GM19239 (cell line): Measurements from ENCODE around the gene PLPP6.
"Not testable (repeated sequence)": the region's sequence is repeated elsewhere in the genome, so short reads cannot be mapped to it uniquely, and the experiment has no call there.

Experiments
- DNase-seq: peaks from one replicate; pipeline ENCODE4 v3.0.0; 2011; ENCODE audit warnings: low spot score; ENCODE audit not compliant: insufficient read length
- FAIRE-seq: peaks from 2 replicates; lab custom pipeline; 2011; peaks lifted over from hg19 to GRCh38; lab: Jason Lieb, UNC

The PLPP6 gene

DNA sequence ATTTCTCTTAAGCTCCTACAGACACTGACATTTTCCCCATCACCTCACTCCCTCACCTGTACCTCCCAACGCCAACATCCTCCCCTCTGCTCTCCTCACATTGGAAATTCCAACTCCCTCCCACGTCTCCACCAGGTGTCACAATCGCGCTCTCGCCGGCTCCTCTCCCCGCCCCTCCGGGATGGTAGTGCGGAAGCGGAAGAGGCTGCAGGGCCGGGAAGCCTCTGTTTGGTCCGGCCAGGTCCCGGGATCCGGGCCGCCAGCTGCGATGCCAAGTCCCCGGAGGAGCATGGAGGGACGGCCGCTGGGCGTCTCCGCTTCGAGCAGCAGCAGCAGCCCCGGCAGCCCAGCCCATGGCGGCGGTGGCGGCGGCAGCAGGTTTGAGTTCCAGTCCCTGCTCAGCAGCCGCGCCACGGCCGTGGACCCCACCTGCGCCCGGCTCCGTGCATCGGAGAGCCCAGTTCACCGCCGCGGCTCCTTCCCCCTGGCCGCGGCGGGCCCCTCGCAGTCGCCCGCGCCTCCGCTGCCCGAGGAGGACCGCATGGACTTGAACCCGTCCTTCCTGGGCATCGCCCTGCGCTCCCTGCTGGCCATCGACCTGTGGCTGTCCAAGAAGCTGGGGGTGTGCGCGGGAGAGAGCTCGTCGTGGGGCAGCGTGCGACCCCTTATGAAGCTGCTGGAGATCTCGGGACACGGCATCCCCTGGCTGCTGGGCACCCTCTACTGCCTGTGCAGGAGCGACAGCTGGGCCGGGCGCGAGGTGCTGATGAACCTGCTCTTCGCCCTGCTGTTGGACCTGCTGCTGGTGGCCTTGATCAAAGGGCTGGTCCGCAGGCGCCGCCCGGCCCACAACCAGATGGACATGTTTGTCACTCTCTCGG lies at the start of gene PLPP6:
Gene PLPP6 (plus strand): TSS at position 187 of the 881 bp plus-strand sequence. CDS start 82 bp downstream, at position 269.
- peak; percentile 77 for FAIRE-seq
- DNase-seq, result peak; percentile 70

DNA sequence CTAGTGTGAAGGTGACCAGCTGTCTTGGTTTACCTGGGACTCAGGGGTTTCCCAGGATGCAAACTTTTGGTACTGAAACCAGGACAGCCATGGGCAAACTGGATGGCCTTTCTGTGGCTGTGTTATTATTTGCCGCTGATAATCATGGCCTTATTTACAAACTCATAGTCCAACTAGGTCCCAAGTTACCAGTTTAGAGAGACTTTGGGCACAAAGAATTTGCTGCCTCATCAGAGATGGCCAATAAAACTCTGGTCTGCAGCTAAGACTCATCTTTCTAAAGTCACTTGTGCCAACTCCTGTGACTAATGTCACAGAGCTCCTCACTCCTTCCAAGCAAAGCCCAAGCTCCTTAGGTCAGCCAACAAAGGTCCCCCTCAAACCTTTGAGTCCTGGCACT lies 47.5 kb upstream of the PLPP6 start:
- no peak for DNase-seq
- FAIRE-seq, result no peak

DNA sequence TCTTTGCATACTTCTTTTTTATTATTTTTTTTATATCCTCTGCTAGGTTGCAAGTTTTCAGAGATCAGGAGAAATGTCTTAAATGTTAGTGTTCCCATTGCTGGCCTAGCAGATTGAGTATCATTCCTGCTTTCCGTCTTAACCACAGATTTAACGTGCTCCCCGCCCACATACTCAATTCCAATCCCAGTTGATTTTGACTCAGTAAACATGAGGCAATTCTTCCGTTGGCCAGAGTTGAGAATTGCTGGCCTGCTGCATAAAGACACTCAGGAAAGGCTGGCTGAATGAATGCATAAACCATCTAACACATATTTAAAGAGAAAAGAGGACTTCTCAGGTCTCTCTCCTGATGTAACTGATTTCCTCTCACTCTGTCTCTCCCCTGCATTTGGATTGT lies 46.8 kb upstream of the PLPP6 start:
- FAIRE-seq (no peak), DNase-seq (no peak)

- no peak for FAIRE-seq
These were observed 46.3 kb upstream of the PLPP6 start for GRCh38 chr9:4615778-4616177.

DNA sequence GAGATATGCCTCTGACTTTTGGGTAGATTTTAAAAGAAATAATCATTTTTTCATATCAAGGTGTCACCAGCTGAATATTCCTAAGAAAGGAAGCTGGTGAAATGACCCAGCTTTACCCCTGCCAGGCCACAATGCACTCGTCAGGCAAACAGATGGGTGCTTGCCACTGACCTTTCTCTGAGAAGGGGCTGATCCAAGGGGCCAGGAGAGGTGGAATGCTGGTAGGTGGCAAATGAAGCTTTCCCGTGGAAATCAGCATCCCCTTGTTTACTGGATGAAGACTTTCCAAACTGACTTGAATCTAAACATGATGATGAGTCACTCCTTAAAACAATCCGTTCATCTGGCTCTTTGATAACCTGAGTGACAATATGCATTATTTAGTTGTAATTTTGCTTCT lies 44.3 kb upstream of the PLPP6 start:
- DNase-seq (no peak), FAIRE-seq (no peak)

More at GRCh38 chr9:4615778-4616177, 46.3 kb upstream of the PLPP6 start:
- DNase-seq, result no peak

DNA sequence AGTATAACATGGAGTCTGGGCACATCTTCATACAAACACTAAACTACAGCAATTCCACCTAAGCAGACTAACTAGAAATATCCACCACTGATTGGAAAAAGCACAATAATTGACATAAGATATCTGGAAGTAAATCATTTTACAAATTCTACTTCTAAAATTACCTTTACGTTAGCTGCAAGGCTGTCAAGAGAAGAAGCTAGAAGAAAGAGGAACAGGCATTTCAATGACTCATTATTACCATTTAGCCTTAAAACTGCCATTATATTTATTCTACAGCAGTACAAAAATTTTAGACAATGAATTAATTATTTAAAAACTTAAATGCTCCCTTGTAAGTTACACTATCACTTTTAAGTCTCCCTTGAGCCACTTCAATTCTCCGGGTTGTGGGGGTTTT lies 43.4 kb upstream of the PLPP6 start:
- FAIRE-seq, result no peak
- no peak for DNase-seq

DNA sequence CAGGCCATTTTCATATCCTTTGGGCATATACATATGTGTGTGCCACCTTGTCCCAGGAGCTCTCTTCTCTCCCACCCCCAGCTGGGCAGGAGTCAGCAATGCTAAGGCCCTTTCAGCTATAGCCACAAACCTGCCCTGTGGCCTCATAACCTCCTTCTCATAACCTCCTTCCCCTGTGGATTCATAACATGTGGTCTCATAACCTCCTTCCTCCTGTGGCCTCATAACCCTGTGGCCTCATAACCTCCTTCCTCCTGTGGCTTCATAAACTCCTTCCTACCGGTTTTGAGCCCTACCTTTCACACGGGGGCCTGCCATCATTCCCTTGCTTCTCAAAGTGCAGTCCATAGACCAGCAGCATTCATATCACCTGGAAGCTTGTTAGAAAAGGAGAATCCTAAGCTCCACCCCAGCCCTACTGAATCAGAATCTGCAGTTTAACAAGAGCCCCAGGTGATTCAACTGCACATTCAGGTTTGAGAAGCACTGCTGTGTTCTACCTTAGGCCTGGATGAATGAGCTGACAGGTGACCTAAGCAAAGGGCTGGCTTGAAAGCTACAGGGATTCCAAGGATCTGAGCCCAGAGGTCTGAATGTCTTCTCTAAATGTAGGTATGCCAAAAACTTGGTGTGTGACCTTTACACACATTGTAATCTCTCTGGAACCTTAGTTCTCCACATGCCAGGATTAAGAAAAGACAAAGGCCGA lies 41.9 kb upstream of the PLPP6 start:
- DNase-seq (no peak), FAIRE-seq (no peak)

DNA sequence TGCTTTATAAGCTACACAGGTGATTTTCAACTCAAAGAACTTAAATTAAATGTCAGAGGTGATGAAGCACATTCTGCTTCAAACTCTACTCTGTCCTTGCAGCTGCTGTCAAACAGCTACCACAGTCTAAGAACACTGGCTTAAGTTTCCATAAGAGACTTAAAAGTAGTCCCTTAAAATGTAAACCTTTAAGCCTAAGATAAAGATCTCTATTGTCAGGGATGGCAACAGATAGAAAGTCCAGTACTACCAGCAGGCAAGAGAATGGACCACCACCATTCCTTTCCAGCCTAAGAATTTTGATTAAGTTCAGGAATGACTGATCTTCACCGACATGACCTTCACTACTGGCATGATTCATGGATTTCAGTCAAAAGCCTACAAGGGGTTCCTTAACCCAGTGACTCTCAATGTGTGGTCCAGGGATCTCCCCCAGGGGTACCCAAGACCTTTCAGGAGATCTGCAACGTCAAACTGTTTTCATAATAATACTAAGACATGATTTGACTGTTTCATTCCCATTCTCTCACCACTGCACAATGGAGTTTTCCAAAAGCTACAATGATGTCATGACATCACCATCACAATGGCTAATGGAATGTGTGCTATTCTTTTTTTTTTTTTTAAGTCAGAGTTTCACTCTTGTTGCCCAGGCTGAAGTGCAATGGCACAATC lies 41.1 kb upstream of the PLPP6 start:
- no peak for FAIRE-seq
- DNase-seq, result no peak

DNA sequence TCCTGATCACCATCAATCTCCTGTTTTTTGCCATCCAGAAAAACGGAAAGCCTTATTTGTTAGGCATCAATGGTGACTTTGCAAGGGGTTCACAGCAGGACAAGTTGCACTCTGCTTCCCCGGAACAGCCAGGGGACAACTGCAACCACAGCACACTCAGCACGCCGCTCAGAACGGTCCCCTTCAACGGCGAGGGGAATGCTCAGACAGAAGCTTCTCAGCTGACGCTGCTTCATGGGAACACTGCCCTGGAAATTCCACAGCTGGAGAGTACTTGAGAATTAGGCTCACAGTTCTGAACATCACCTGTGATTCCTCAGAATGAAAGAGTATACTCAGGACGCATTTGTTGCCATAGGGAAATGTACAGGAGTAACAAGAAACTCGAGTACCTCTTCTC lies 40.1 kb upstream of the PLPP6 start:
- no peak for DNase-seq
- FAIRE-seq, result no peak

GRCh38 chr9:4630836-4631235 lies 31.3 kb upstream of the PLPP6 start:
- DNase-seq (no peak), FAIRE-seq (no peak)

GRCh38 chr9:4638968-4639367 lies 23.1 kb upstream of the PLPP6 start:
- FAIRE-seq (peak; percentile 23), DNase-seq (no peak)

GRCh38 chr9:4639420-4639819 lies 22.7 kb upstream of the PLPP6 start:
- no peak for DNase-seq
- FAIRE-seq, result peak; percentile 55

DNA sequence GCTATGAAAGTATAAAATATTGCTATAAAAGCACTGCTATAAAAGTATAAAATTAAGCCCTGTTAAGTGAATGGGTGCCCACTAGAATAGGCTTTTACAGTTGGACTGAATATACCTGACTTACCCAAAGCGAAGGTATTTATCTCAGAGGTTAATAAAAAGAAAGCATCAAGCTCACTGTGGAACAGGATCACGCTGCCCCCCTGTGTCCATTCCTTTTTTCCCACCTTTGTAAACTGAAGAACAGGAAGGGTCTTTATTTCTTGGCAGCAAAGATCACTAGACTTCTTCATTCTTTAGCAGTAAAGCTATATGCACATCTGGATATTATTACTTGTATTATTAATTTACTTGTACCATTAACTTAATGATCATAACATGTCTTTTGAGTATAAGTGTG lies 22.1 kb upstream of the PLPP6 start:
- DNase-seq, result no peak
- FAIRE-seq, result no peak

GRCh38 chr9:4642351-4642750 lies 19.7 kb upstream of the PLPP6 start:
- DNase-seq, result no peak
- no peak for FAIRE-seq

GRCh38 chr9:4654084-4654483 lies 8.0 kb upstream of the PLPP6 start:
- FAIRE-seq (no peak), DNase-seq (no peak)

GRCh38 chr9:4654538-4654937 lies 7.6 kb upstream of the PLPP6 start:
- no peak for DNase-seq
- FAIRE-seq, result no peak

GRCh38 chr9:4656196-4656595 lies 5.9 kb upstream of the PLPP6 start:
- not testable (repeated sequence) for FAIRE-seq, DNase-seq

DNA sequence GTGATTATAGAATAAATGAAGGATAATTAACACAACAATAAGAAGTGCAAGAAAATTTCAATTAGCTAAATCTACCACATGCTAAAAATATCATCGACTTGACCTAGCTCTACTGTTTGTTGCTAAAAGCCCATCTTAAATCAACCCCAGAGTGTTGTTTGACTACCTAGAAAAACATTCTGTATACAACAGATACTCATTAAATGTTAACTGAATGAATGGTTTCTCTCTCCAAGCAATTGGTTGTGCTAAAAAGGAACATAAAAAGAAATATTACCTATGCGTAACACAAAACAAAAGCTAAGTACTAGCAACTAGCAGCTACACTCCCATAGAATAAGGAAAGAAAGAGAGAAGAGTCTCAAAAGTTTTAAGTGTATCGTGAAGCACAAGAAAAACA lies 5.5 kb upstream of the PLPP6 start:
- no peak for FAIRE-seq
- no peak for DNase-seq

- no peak for DNase-seq
- no peak for FAIRE-seq
These were observed 4.5 kb upstream of the PLPP6 start for GRCh38 chr9:4657426-4658159.

- not testable (repeated sequence) for FAIRE-seq, DNase-seq
These were observed 1.4 kb upstream of the PLPP6 start for GRCh38 chr9:4660665-4661064.
